HEK293 (cell line): ENCODE measurements around the gene UBXN1.

Experiments used
- GFI1B ChIP-seq: fragments of 450-650 bp; formaldehyde crosslinking; IDR thresholded peaks from 2 replicates; pipeline ENCODE4 v1.5.1; 2016; ENCODE audit warnings: missing biosample characterization, missing genetic modification characterization
- GLIS2 ChIP-seq: fragments of 450-650 bp; formaldehyde crosslinking; IDR thresholded peaks from 2 replicates; pipeline ENCODE4 v1.5.1; 2016; ENCODE audit warnings: missing biosample characterization, missing genetic modification characterization
- KLF8 ChIP-seq: fragments of 450-650 bp; formaldehyde crosslinking; IDR thresholded peaks from 2 replicates; pipeline ENCODE4 v1.5.1; 2016; ENCODE audit warnings: missing biosample characterization, missing genetic modification characterization
- PATZ1 ChIP-seq: fragments of 450-650 bp; formaldehyde crosslinking; IDR thresholded peaks from 2 replicates; pipeline ENCODE4 v1.5.1; 2016; ENCODE audit warnings: missing biosample characterization, missing genetic modification characterization
- SP2 ChIP-seq: fragments of 450-650 bp; formaldehyde crosslinking; IDR thresholded peaks from 2 replicates; pipeline ENCODE4 v1.5.1; 2016; ENCODE audit warnings: missing biosample characterization, missing genetic modification characterization
- ZBTB17 ChIP-seq: fragments of 450-650 bp; formaldehyde crosslinking; IDR thresholded peaks from 2 replicates; pipeline ENCODE4 v1.5.1; 2016; ENCODE audit warnings: missing biosample characterization, missing genetic modification characterization
- ZBTB44 ChIP-seq: fragments of 450-650 bp; IDR thresholded peaks from 2 replicates; pipeline ENCODE4 v1.5.1; 2018; ENCODE audit warnings: missing biosample characterization, mild to moderate bottlenecking, missing genetic modification characterization
- ZBTB48 ChIP-seq: fragments of 450-650 bp; formaldehyde crosslinking; IDR thresholded peaks from 2 replicates; pipeline ENCODE4 v1.5.1; 2016; ENCODE audit warnings: missing biosample characterization, missing genetic modification characterization
- ZEB2 ChIP-seq: fragments of 450-650 bp; formaldehyde crosslinking; IDR thresholded peaks from 2 replicates; pipeline ENCODE4 v1.5.1; 2016; ENCODE audit warnings: missing biosample characterization, missing genetic modification characterization
- ZFP37 ChIP-seq: fragments of 450-650 bp; formaldehyde crosslinking; IDR thresholded peaks from 2 replicates; pipeline ENCODE4 v1.5.1; 2016; ENCODE audit warnings: missing biosample characterization, missing genetic modification characterization
- ZFP41 ChIP-seq: fragments of 450-650 bp; formaldehyde crosslinking; IDR thresholded peaks from 2 replicates; pipeline ENCODE4 v1.5.1; 2016; ENCODE audit warnings: missing biosample characterization, missing genetic modification characterization, borderline replicate concordance
- ZIC2 ChIP-seq: fragments of 450-650 bp; formaldehyde crosslinking; IDR thresholded peaks from 2 replicates; pipeline ENCODE4 v1.5.1; 2016; ENCODE audit warnings: missing biosample characterization, missing genetic modification characterization
- ZNF114 ChIP-seq: fragments of 450-650 bp; formaldehyde crosslinking; IDR thresholded peaks from 2 replicates; pipeline ENCODE4 v1.5.0; 2017; ENCODE audit warnings: missing biosample characterization, missing genetic modification characterization
- ZNF16 ChIP-seq: fragments of 450-650 bp; formaldehyde crosslinking; IDR thresholded peaks from 2 replicates; pipeline ENCODE4 v1.5.1; 2016; ENCODE audit warnings: low read depth, missing biosample characterization, missing genetic modification characterization
- ZNF184 ChIP-seq: fragments of 450-650 bp; IDR thresholded peaks from 2 replicates; pipeline ENCODE4 v1.5.1; 2018; ENCODE audit warnings: missing biosample characterization, mild to moderate bottlenecking, missing genetic modification characterization
- ZNF221 ChIP-seq: fragments of 450-650 bp; formaldehyde crosslinking; IDR thresholded peaks from 2 replicates; pipeline ENCODE4 v1.5.1; 2017; ENCODE audit warnings: missing biosample characterization, missing genetic modification characterization, borderline replicate concordance
- ZNF23 ChIP-seq: fragments of 450-650 bp; formaldehyde crosslinking; IDR thresholded peaks from 2 replicates; pipeline ENCODE4 v1.5.1; 2016; ENCODE audit warnings: missing biosample characterization, missing genetic modification characterization, borderline replicate concordance
- ZNF248 ChIP-seq: fragments of 450-650 bp; formaldehyde crosslinking; IDR thresholded peaks from 2 replicates; pipeline ENCODE4 v1.5.1; 2017; ENCODE audit warnings: missing biosample characterization, missing genetic modification characterization
- ZNF26 ChIP-seq: fragments of 450-650 bp; formaldehyde crosslinking; IDR thresholded peaks from 2 replicates; pipeline ENCODE4 v1.5.1; 2016; ENCODE audit warnings: missing biosample characterization, missing genetic modification characterization
- ZNF266 ChIP-seq: fragments of 450-650 bp; formaldehyde crosslinking; IDR thresholded peaks from 2 replicates; pipeline ENCODE4 v1.5.1; 2016; ENCODE audit warnings: missing biosample characterization, missing genetic modification characterization, low read depth
- ZNF362 ChIP-seq: fragments of 450-650 bp; formaldehyde crosslinking; IDR thresholded peaks from 2 replicates; pipeline ENCODE4 v1.5.1; 2016; ENCODE audit warnings: missing biosample characterization, missing genetic modification characterization
- ZNF366 ChIP-seq: fragments of 450-650 bp; formaldehyde crosslinking; conservative IDR thresholded peaks from 2 replicates; pipeline ENCODE4 v1.5.1; 2016; ENCODE audit warnings: missing biosample characterization, missing genetic modification characterization
- ZNF416 ChIP-seq: fragments of 450-650 bp; formaldehyde crosslinking; IDR thresholded peaks from 2 replicates; pipeline ENCODE4 v1.5.1; 2016; ENCODE audit warnings: missing biosample characterization, missing genetic modification characterization
- ZNF423 ChIP-seq: fragments of 450-650 bp; formaldehyde crosslinking; IDR thresholded peaks from 2 replicates; pipeline ENCODE4 v1.5.1; 2016; ENCODE audit warnings: missing biosample characterization, missing genetic modification characterization
- ZNF561 ChIP-seq: fragments of 450-650 bp; IDR thresholded peaks from 2 replicates; pipeline ENCODE4 v1.5.1; 2018; ENCODE audit warnings: missing biosample characterization, missing genetic modification characterization, borderline replicate concordance
- ZNF571 ChIP-seq: fragments of 450-650 bp; formaldehyde crosslinking; IDR thresholded peaks from 2 replicates; pipeline ENCODE4 v1.5.0; 2017; ENCODE audit warnings: missing biosample characterization, missing genetic modification characterization
- ZNF664 ChIP-seq: fragments of 450-650 bp; formaldehyde crosslinking; IDR thresholded peaks from 2 replicates; pipeline ENCODE4 v1.5.1; 2016; ENCODE audit warnings: missing biosample characterization, missing genetic modification characterization
- ZNF76 ChIP-seq: fragments of 450-650 bp; formaldehyde crosslinking; IDR thresholded peaks from 2 replicates; pipeline ENCODE4; 2016; ENCODE audit warnings: low read depth, missing biosample characterization, missing genetic modification characterization, borderline replicate concordance
- ZNF777 ChIP-seq: fragments of 450-650 bp; formaldehyde crosslinking; IDR thresholded peaks from 2 replicates; pipeline ENCODE4 v1.5.1; 2017; ENCODE audit warnings: missing biosample characterization, missing genetic modification characterization, borderline replicate concordance
- ZNF830 ChIP-seq: fragments of 450-650 bp; IDR thresholded peaks from 2 replicates; pipeline ENCODE4 v1.5.0; 2018; ENCODE audit warnings: missing biosample characterization, missing genetic modification characterization, low read depth, mild to moderate bottlenecking, moderate library complexity
- ZNF837 ChIP-seq: fragments of 450-650 bp; formaldehyde crosslinking; IDR thresholded peaks from 2 replicates; pipeline ENCODE4 v1.5.1; 2016; ENCODE audit warnings: missing biosample characterization, missing genetic modification characterization
- ZSCAN18 ChIP-seq: fragments of 450-650 bp; formaldehyde crosslinking; IDR thresholded peaks from 2 replicates; pipeline ENCODE4 v1.5.1; 2016; ENCODE audit warnings: missing biosample characterization, missing genetic modification characterization
- ZSCAN30 ChIP-seq: fragments of 450-650 bp; IDR thresholded peaks from 2 replicates; pipeline ENCODE4 v1.5.1; 2018; ENCODE audit warnings: missing biosample characterization, mild to moderate bottlenecking, missing genetic modification characterization, moderate library complexity

The UBXN1 gene

GRCh38 chr11:62707277-62707861, 28.5 kb upstream of the UBXN1 start, which contains the start of the genes BSCL2 and GNG3 (continued):
- TF ChIP-seq ZNF76 (tag by site-specific recombination) (no peak), ZNF248 (tag by site-specific recombination) (no peak), ZNF114 (tag by site-specific recombination) (no peak), ZNF26 (tag by site-specific recombination) (no peak), GLIS2 (tag by site-specific recombination) (peak; percentile 72), ZFP37 (tag by site-specific recombination) (no peak), GFI1B (no peak), PATZ1 (peak; percentile 68), ZNF266 (tag by site-specific recombination) (no peak), ZNF423 (no peak), ZNF561 (peak; percentile 66; the same call in 1 of the 2 replicates), ZNF221 (tag by site-specific recombination) (no peak), ZNF664 (tag by site-specific recombination) (no peak), ZNF416 (tag by site-specific recombination) (no peak), SP2 (no peak), ZSCAN18 (tag by site-specific recombination) (no peak), ZNF184 (tag by site-specific recombination) (0 out of 2 replicates have a peak, but pooled peaks have one; percentile 33), ZIC2 (tag by site-specific recombination) (peak; percentile 34), ZEB2 (no peak), ZNF16 (tag by site-specific recombination) (no peak), ZNF23 (tag by site-specific recombination) (no peak), ZBTB44 (peak; percentile 77), KLF8 (tag by site-specific recombination) (0 out of 2 replicates have a peak, but pooled peaks have one; percentile 27), ZNF777 (tag by site-specific recombination) (no peak), ZNF366 (no peak), ZNF830 (no peak), ZSCAN30 (peak; percentile 93), ZNF837 (tag by site-specific recombination) (no peak), ZNF571 (no peak), ZBTB17 (tag by site-specific recombination) (peak; percentile 83), ZFP41 (tag by site-specific recombination) (no peak), ZBTB48 (tag by site-specific recombination) (peak; percentile 51; the same call in 1 of the 2 replicates), ZNF362 (no peak)
